ENCODE measurements around the gene EEPD1.
"Not testable (repeated sequence)": the region's sequence is repeated elsewhere in the genome, so short reads cannot be mapped to it uniquely, and the experiment has no call there.

EEPD1 gene

DNA sequence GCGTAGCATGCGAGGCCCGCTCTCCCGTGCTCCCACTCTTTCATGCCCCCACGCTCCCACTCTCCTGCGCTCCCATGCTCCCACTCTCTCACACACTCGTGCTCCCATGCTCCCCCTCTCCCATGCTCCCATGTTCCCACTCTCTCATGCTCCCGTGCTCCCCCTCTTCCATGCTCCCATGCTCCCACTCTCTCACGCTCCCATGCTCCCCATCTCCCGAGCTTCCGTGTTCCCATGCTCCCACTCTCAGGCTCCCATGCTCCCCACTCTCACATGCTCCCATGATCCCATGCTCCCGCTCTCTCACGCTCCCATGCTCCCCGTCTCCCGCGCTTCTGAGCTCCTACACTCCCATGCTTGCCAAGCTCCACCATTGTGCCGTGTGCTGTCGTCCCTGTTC lies 152.2 kb downstream of the EEPD1 start:
- no peak for DNase-seq

DNA sequence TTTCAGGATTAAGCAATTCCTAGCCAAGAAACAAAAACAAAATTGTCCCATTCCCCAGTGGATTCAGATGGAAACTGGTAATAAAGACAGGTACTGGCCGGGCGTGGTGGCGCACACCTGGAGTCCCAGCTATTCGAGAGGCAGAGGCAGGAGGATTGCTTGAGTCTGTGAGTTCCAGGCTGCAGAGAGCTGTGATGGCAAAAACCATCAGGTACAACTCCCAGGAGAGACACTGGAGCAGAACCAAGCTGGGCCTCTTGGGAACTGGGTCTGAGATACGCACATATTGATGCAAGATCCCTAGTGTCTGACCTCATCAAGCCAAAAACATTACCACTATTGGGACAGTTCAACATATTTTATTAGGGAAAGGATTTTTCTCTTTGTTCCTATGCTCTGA lies 152.6 kb downstream of the EEPD1 start:
- no peak for DNase-seq

DNA sequence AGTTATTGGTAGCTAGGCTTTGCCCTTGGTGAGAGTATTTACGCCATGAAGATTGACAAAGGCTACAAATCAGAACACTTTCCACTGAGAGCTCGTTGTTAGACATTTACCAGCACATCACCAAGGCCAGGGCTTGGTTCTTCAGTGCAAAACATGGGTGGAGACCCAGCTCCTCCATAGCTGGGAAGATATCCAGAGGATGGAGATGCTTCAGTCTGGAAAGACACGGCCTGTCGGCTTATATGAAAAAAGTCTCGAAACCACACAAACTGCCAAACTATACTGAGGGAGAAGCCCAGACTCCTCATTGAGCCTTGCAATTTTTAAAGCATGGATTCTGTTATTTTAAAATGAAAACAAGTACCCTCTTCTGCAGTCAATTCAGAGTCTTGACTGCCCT lies 153.2 kb downstream of the EEPD1 start:
- DNase-seq = no peak

DNA sequence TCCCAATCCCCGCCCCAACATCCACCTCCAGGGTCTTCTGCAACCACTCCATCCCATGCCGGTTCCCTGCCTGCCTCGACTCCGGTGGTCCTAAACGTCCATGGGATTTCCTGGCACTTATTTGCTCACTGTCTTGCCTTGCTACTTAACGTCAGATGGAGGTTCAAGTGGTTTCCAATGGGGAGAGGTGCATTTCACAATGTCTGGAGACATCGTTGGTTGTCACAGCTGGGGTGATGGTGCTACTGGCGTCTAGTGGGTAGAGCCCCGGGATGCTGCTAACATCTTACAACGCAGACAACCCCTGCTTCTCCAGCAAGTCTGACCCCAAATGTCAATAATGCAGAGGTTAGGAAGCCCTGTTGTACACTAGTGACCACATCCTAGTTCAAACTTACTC lies 153.7 kb downstream of the EEPD1 start:
- no peak for DNase-seq

DNA sequence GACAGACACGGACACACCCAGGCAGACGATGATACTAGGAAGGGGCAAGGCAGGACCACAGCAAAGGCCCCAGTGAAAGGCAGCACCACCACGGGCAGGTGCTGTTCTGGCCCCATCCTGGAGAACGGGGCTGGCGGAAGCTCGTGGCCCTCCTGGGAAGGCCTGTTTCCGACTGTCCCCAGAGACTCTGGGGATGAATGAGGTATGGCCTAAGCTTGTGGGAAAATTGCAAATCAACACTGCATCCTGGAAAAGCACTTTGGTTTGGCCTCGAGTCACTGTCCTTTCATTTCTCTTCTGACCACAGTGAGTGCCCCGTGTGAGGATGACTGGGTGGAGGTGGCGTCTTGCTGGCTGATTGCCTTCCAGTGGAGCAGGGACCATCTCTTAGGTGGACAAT lies 155.0 kb downstream of the EEPD1 start:
- no peak for DNase-seq

DNA sequence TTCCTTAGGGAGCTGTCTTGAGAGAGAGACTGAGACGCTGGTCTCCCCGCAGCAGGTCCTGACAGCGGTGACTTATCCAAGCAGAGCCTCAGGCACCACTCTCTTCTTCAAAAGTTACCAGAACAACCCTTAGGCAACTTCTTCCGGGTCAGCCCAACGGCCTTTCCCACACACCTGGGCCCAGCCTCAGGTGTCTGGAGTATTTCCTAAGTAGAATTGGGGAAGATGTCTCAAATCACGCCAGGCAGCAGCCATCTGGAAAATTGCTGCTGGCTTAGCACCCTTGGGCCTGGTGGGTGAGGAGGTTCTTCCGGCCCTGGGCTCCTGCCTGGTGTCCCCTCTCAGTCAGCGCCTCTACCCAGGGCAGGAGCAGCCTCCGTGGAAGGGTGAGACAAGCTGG lies 156.2 kb downstream of the EEPD1 start:
- DNase-seq = no peak

- no peak for DNase-seq
Observed at GRCh38 chr7:36309716-36310115, 156.7 kb downstream of the EEPD1 start.

DNA sequence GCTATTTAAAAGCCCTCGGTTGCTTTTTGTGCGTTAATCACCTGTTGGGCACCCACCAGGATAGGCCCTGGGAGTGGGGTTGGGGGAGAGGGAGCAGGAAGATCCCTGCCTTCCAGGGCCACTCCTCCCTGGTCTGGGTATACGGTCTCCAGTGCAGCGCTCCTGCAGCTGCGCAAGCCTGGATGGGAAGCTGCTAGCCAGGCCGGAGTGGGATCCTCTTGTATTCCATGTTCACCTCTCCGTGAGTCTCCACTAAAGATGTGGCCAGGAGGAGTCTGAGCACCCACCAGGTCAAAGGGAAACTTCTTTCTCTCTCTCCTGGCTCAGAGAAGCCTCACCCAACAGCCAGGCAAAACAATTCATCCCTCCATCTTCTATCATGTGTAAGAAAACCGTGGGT lies 157.8 kb downstream of the EEPD1 start:
- DNase-seq = no peak

GRCh38 chr7:36311539-36311938 lies 158.5 kb downstream of the EEPD1 start:
- no peak for DNase-seq

DNA sequence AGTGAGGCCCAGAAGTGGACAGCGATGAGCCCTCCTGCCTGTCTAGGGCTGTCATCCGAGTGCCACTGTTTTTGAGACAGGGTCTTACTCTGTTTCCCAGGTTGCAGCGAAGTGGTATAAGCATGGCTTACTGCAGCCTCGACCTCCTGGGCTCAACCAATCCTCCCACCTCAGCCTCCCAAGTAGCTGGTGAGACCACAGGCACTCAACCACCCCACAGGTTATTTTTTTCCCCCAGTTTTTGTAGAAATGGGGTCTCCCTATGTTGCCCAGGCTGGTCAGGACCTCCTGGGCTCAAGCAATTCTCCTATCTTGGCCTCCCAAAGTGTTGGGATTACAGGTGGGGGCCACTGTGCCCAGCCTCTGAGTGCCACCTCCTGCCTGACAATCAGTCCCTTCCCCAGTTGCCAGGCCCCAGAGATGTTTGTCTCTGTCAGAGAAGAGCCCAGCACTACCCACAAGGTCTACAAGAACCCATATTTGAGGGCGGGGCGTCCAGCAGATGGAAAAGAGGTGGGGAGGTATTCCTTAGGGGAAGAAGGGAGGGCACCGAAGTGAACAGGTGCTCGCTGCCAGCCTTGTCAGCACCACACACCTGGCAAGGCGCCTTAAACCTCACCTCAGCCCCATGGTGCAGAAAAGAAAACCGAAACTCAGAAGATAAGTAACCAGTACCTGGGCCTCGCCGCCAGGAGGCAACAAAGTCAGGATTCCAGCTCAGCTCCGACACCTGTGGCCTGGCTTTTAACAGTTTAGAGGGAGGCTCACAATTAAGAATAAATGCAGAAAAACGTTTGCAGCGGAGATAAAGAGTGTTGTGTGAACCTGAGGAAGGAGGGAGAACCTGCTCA lies 159.2 kb downstream of the EEPD1 start:
- DNase-seq = peak in 2 of 5 donors; percentile 12 to 19

DNA sequence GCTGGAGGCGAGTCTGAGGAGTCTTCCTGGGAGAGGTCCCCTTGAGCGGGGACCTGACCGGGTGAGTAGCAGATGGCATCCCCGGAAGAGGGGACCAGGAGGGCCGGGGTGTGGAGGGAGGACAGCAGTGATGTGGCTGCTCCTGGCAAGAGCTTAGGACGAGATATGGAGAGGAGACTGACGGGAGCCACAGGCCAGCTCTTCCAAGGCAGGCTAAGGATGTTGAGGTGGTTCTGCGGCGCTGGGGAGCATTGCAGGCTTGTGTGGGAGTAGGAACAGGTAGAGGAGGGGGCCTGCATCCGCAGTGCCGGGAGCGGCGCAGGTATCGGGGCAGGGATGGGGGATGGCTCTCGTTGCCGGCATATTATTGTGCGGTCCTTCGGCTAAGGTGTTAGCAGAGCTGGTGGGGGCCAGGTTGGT lies 159.9 kb downstream of the EEPD1 start:
- no peak for DNase-seq

GRCh38 chr7:36313607-36314006 lies 160.6 kb downstream of the EEPD1 start:
- DNase-seq = no peak

DNA sequence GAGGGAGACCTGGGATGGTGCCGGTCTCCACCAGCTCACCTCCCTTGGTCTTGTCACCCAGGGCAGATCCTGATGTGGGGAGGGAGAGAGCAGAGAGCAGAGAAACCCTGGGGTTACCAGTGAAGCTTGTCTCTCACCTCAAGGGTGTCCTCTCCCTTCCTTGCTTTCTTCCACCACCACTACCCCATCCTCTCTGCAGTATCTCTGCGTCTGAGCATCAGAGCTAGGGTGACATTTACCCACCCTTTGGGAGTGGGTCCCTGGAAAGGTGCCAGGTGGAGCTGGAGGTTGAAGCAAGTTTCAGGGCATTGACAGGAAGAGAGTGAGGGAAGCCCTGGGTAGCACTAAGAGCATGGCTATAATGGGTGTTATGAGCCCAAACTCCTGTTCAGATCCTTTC lies 161.4 kb downstream of the EEPD1 start:
- DNase-seq = no peak

DNA sequence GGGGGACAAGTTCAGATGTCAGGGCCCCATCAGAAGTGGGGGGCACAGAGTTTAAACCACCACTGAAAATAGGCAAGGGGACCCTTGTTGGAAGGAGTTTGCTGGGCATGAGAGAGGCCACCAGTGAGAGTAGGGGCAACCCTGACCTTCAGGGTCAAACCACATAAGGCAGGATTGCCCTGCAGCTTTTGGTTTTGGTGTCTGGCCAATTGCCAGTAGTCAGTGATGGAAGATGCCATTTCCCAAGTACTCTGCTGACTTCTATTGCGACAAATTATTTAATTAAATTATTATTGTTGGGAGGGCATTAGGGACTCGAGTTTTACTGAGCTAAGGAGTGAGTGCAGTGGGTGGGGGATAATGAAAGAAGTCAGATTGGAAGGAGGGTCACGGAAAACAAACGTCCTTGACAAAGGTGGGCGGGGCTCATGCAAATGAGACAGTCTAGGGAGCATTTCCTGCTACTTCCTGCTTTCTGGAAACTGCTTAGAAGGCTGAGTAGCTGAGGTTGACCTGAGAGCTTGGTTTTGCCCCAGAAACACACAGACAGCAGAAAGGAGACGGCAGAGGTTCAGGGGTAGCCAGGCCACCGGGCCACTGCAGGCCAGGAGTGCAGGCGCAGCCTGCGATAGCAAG lies 162.4 kb downstream of the EEPD1 start:
- DNase-seq = no peak

- no peak for DNase-seq
Observed at GRCh38 chr7:36316319-36316718, 163.3 kb downstream of the EEPD1 start.

DNA sequence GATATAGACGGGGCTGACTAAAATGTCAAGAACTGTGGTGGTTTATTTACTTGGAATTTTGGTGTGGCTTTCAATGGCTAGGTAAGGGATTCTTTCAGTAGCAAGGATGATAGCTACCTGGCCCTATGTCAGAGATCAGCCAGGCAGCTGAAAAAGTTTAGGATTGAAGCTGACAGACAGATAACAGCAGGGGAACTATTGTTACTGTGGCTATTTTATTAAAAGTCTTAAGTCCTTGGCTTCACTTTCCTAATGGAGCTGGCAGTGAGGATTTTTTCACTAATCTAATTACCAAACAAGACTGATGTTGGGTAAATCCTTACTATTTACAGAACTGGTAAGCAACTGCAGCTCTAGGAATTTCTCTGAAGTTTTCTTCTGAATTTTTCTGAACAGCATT lies 164.2 kb downstream of the EEPD1 start:
- DNase-seq = no peak

DNA sequence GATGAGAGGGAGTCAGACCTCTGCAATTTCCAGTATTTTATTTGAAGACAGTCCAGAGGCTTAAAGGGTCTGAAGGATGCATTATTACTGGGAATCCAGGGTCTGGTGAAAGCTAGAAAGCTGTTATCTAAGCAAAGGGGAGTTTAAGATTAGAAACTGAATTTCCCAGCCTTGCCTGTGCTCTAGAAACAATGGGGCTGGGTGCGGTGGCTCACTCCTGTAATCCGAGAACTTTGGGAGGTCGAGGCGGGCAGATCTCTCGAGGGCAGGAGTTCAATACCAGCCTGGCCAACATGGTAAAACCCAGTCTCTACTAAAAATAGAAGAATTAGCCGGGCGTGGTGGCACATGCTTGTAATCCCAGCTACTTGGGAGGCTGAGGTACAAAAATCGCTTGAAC lies 165.1 kb downstream of the EEPD1 start:
- DNase-seq = no peak

DNA sequence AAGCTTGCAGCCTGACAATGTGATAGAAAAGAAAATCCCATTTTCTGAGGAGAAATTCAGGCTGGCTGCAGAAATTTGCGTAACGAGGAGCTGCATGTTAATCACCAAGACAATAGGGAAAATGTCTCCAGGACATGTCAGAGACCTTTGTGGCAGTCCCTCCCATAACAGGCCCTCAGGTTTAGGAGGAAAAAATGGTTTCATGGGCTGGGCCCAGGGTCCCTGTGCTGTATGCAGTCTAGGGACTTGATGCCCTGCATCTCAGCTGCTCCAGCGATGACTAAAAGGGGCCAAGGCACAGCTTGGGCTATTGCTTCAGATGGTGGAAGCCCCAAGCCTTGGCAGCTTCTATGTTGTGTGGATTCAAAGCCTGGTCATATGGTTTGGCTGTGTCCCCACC lies 168.2 kb downstream of the EEPD1 start:
- DNase-seq = not testable (repeated sequence)

DNA sequence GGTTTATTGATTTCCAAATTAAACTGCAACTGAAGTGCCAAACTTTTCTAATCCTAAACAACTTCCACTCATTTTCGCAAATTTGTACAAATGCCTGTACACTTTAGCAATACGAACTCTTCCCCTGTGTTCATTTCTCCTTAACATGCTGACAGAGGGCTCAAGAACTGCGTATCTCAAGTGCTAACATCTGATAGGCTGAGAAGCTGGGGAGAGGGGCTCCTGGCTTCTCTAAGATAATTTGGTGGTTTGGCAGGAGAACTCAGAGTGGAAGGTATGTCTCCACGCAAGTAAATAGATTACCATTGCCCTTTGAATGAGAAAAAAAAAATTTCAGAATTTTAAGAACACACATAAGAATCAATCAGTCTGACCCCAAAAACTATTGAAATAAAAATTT lies 183.3 kb downstream of the EEPD1 start:
- no peak for DNase-seq

GRCh38 chr7:36338256-36338655 lies 185.2 kb downstream of the EEPD1 start:
- DNase-seq = no peak

GRCh38 chr7:36343548-36343947 lies 190.5 kb downstream of the EEPD1 start:
- DNase-seq = no peak

- no peak for DNase-seq
Observed at GRCh38 chr7:36344622-36345021, 191.6 kb downstream of the EEPD1 start.

- DNase-seq = no peak
Observed at GRCh38 chr7:36346260-36346831, 193.3 kb downstream of the EEPD1 start.

DNA sequence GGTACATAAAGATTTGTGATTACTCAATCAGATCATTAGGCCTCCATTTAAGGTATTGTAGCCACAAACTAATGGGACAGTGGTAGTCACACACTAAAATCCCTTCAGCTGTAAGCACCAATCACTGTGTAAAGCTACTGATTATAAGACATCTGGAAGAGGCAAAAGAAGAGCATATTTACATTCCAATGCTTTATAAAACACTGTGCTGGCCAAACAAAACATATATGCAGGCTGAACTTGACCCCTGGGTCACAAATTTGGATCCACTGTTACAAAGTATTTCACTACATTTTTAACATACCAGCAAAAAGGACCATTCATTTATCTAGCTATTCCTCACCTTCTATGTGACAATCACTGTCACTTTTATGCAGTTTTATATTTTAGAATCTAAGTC lies 195.2 kb downstream of the EEPD1 start:
- DNase-seq = no peak

Measured in T-helper 1 cell (primary cell).